HepG2 (cell line): ENCODE data around the gene LLGL2. TPM values are rescaled to one million over a fixed set of nuclear protein-coding genes. Genes with fewer than 3 reads are reported as not detected.

Source experiments
- ATAC-seq: fragments of 200-7000 bp; cut with Tn5 transposase; 3 replicates; pipeline ENCODE4 v1.9.1; 2020; ENCODE audit warnings: mild to moderate bottlenecking, moderate library complexity
- BruUV-seq: library from RNA; stranded (reverse); fragments of 400-500 nt; replicated peaks from 2 replicates; lab custom pipeline; 2021; lab: Mats Ljungman, UMichigan
- CTCF ChIA-PET: fragments of 300-600 bp; formaldehyde crosslinking; extraction: SDS; loops from one replicate; lab custom pipeline; 2021; ENCODE audit warnings: low total read pairs, inconsistent platforms, low intra/inter-chr PET ratio; lab: Yijun Ruan, JAX
- POLR2A ChIA-PET: fragments of 350-600 bp; sonication (Branson Sonifier 250); formaldehyde crosslinking; loops from one replicate; lab custom pipeline; 2020; ENCODE audit warnings: antibody characterized with exemption, inconsistent platforms; lab: Yijun Ruan, JAX
- DNase-seq: peaks from one replicate; pipeline ENCODE4 v3.0.0-alpha.2; 2015; ENCODE audit warnings: low spot score
- FAIRE-seq: peaks from 3 replicates; lab custom pipeline; 2011; peaks lifted over from hg19 to GRCh38; lab: Jason Lieb, UNC
- H2AFZ ChIP-seq: one replicate; pipeline ENCODE4 v1.6.1; 2011; ENCODE audit warnings: low read length, inconsistent platforms
- H3K27ac ChIP-seq: fragments of 300-600 bp; 3 replicates; pipeline ENCODE4 v1.8.0; 2011; ENCODE audit warnings: mixed run types, mild to moderate bottlenecking, mixed read lengths, low read length, inconsistent platforms; ENCODE audit not compliant: insufficient read depth; ENCODE audit errors: extremely low read length
- H3K27me3 ChIP-seq, 2 experiments: fragments of 200-600 bp in 1 of 2; 2 replicates in 1 of 2; 3 replicates in 1 of 2; pipeline versions ENCODE4 v1.6.0 to v1.8.0; 2011; ENCODE audit warnings: low read length in 2 of 2, mild to moderate bottlenecking in 2 of 2, moderate library complexity in 2 of 2, inconsistent platforms in 1 of 2; ENCODE audit not compliant: insufficient read depth in 2 of 2, control insufficient read depth in 1 of 2
- H3K36me3 ChIP-seq, 2 experiments: fragments of 200-600 bp in 1 of 2; replicated peaks in 1 of 2; 2 replicates in 1 of 2; 3 replicates in 1 of 2; pipeline versions ENCODE4 v1.5.1 to v1.8.0; 2011; ENCODE audit warnings: low read length in 2 of 2, inconsistent platforms in 1 of 2; ENCODE audit not compliant: insufficient read depth in 2 of 2, control insufficient read depth in 1 of 2
- H3K4me1 ChIP-seq: 2 replicates; pipeline ENCODE4 v1.5.1; 2012; ENCODE audit warnings: low read length, inconsistent platforms; ENCODE audit not compliant: insufficient read depth
- H3K4me2 ChIP-seq: 2 replicates; pipeline ENCODE4 v1.6.0; 2011; ENCODE audit warnings: low read depth, low read length, inconsistent platforms
- H3K4me3 ChIP-seq, 3 experiments: fragments of 200-600 bp in 1 of 3; sonication (generic), shearing (Covaris generic) in 1 of 3; replicated peaks in 1 of 3; 2 replicates each; pipeline ENCODE4 v1.5.1; 2011 to 2016; ENCODE audit warnings: low read length in 3 of 3, inconsistent platforms in 2 of 3, low read depth in 2 of 3, mild to moderate bottlenecking in 2 of 3, control low read depth in 1 of 3, mixed read lengths in 1 of 3; ENCODE audit not compliant: insufficient read depth in 1 of 3
- H3K79me2 ChIP-seq: one replicate; pipeline ENCODE4 v1.6.1; 2011; ENCODE audit warnings: low read length, inconsistent platforms; ENCODE audit not compliant: insufficient read depth
- H3K9ac ChIP-seq: 2 replicates; pipeline ENCODE4 v1.6.0; 2011; ENCODE audit warnings: mild to moderate bottlenecking, low read depth, low read length, inconsistent platforms; ENCODE audit not compliant: insufficient read depth
- H3K9me3 ChIP-seq: 2 replicates; pipeline ENCODE4 v1.5.1; 2012; ENCODE audit warnings: mild to moderate bottlenecking, low read length
- H4K20me1 ChIP-seq: 2 replicates; pipeline ENCODE4 v1.6.0; 2011; ENCODE audit warnings: inconsistent platforms, mild to moderate bottlenecking, low read length, moderate library complexity; ENCODE audit not compliant: insufficient read depth
- CHD2 ChIP-seq: IDR thresholded peaks from 2 replicates; pipeline ENCODE4 v1.6.1; 2011; ENCODE audit warnings: low read depth, low read length, improper control_type of control experiment
- GATA4 ChIP-seq: sonication (generic); IDR thresholded peaks from 2 replicates; pipeline ENCODE4 v1.6.1; 2016; ENCODE audit warnings: antibody characterized with exemption, low read depth, borderline replicate concordance
- HNRNPLL ChIP-seq: fragments of 200-400 bp; formaldehyde crosslinking; IDR thresholded peaks from 2 replicates; pipeline ENCODE4 v1.6.1; 2017; ENCODE audit warnings: mild to moderate bottlenecking, low read depth, low read length; ENCODE audit not compliant: poor library complexity, severe bottlenecking
- KLF13 ChIP-seq: sonication (generic); formaldehyde crosslinking; IDR thresholded peaks from 2 replicates; pipeline ENCODE4 v1.4.0; 2020; ENCODE audit warnings: mild to moderate bottlenecking, missing genetic modification reagents
- NCOA2 ChIP-seq: sonication (generic); formaldehyde crosslinking; IDR thresholded peaks from 2 replicates; pipeline ENCODE4 v1.8.0; 2022; ENCODE audit warnings: inconsistent platforms
- NONO ChIP-seq, 2 experiments: fragments of 450-650 bp in 1 of 2; sonication (generic) in 1 of 2; formaldehyde crosslinking in 1 of 2; IDR thresholded peaks in 1 of 2; conservative IDR thresholded peaks in 1 of 2; 2 replicates each; pipeline versions ENCODE4 v1.6.1 to v1.8.0; 2017 to 2022; ENCODE audit warnings: mild to moderate bottlenecking in 1 of 2, missing genetic modification reagents in 1 of 2, moderate library complexity in 1 of 2
- NR1H2 ChIP-seq: sonication (generic); formaldehyde crosslinking; IDR thresholded peaks from 2 replicates; pipeline ENCODE4 v1.8.1; 2022; ENCODE audit warnings: low read depth, missing genetic modification reagents, borderline replicate concordance
- PITX1 ChIP-seq: sonication (generic); formaldehyde crosslinking; IDR thresholded peaks from 2 replicates; pipeline ENCODE4 v1.5.1; 2020; ENCODE audit warnings: mild to moderate bottlenecking, missing genetic modification reagents
- RAD21 ChIP-seq: fragments of 450-650 bp; formaldehyde crosslinking; IDR thresholded peaks from 2 replicates; pipeline ENCODE4 v1.5.0; 2020; ENCODE audit warnings: mild to moderate bottlenecking
- TMF1 ChIP-seq: sonication (generic); formaldehyde crosslinking; IDR thresholded peaks from 2 replicates; pipeline ENCODE4 v1.8.1; 2022; ENCODE audit warnings: low read depth, missing genetic modification reagents
- ZFP36L1 ChIP-seq: sonication (generic); formaldehyde crosslinking; IDR thresholded peaks from 2 replicates; pipeline ENCODE4 v1.8.0; 2022; ENCODE audit warnings: mild to moderate bottlenecking, missing genetic modification reagents, moderate library complexity
- ZNF260 ChIP-seq: sonication (generic); formaldehyde crosslinking; IDR thresholded peaks from 2 replicates; pipeline ENCODE4 v1.4.0; 2020; ENCODE audit warnings: missing genetic modification reagents, low read depth, mild to moderate bottlenecking, borderline replicate concordance
- WGBS: methylation state at CpG from one replicate; pipeline ENCODE4 v1.1.6; 2017; ENCODE audit warnings: low lambda C conversion rate; 5-methylcytosine and 5-hydroxymethylcytosine counted together
- in situ Hi-C: cut with HindIII; loops from 2 replicates; pipeline ENCODE4 v1.10.0; 2017; ENCODE audit warnings: low pct_unique_long_range_greater_than_20kb; ENCODE audit not compliant: extremely low pct_ligation_motif_present
- intact Hi-C: fragments of 100-400 bp; cut with micrococcal nuclease; formaldehyde crosslinking; loops from one replicate; pipeline ENCODE4 v1.10.0; 2022; ENCODE audit not compliant: unreplicated experiment
- polyA plus RNA-seq, 8 experiments: library from polyadenylated mRNA; depleted of rRNA in 3 of 8; stranded (reverse) in 7 of 8; unstranded in 1 of 8; fragments of >200 nt; fragmentation: Illumina TruSeq in 4 of 8; extraction: Trizol in 4 of 8; gene quantifications; 2 replicates each; pipeline versions ENCODE4 v1.2.1 to v1.2.3, GENCODE V29; 2011 to 2016; ENCODE audit warnings: low read depth in 4 of 8, missing spikeins in 1 of 8, mixed read lengths in 1 of 8; ENCODE audit not compliant: insufficient read depth in 1 of 8
- total RNA-seq, 5 experiments: library from RNA; depleted of rRNA; stranded (reverse); fragments of >200 nt; fragmentation: Illumina TruSeq; extraction: Trizol; gene quantifications; 2 replicates each; pipeline ENCODE4 v1.2.3, GENCODE V29; 2016; ENCODE audit warnings: low read depth in 1 of 5
- TF ChIP-seq, protein P1 (sequence below): sonication (generic); formaldehyde crosslinking; IDR thresholded peaks from 2 replicates; pipeline ENCODE4 v1.4.0; 2020; ENCODE audit warnings: missing genetic modification reagents
- TF ChIP-seq, protein P2 (sequence below): sonication (generic); formaldehyde crosslinking; IDR thresholded peaks from 2 replicates; pipeline ENCODE4 v1.4.0; 2020; ENCODE audit warnings: mild to moderate bottlenecking, missing genetic modification reagents

LLGL2 gene
- total and polyA plus RNA-seq, 2 of the 13 experiments (the other 11 are each of a cell fraction or from before 2014, with no cell fraction given) = 83.0 to 86.7 TPM

DNA sequence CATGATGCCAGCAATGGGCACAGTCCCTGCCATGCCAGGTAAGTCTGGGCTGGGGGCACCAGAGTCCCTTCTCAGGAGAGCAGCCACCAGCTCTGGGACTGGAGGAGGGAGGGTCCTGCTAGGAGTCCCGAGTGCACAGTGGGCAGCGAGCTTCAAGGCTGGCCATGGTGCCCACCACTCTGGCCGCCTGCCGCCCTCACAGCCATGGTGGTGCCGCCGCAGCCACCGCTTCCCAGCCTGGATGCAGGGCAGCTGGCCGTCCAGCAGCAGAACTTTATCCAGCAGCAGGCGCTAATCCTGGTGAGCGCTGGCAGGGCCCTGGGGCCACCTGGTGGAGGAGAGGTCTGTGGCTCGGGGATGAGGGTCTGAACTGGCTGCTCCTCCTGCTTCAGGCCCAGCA lies 89.8 kb downstream of the LLGL2 start (continued):
- TF ChIP-seq, protein P1, sequence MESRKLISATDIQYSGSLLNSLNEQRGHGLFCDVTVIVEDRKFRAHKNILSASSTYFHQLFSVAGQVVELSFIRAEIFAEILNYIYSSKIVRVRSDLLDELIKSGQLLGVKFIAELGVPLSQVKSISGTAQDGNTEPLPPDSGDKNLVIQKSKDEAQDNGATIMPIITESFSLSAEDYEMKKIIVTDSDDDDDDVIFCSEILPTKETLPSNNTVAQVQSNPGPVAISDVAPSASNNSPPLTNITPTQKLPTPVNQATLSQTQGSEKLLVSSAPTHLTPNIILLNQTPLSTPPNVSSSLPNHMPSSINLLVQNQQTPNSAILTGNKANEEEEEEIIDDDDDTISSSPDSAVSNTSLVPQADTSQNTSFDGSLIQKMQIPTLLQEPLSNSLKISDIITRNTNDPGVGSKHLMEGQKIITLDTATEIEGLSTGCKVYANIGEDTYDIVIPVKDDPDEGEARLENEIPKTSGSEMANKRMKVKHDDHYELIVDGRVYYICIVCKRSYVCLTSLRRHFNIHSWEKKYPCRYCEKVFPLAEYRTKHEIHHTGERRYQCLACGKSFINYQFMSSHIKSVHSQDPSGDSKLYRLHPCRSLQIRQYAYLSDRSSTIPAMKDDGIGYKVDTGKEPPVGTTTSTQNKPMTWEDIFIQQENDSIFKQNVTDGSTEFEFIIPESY (CRISPR knock-in tag) = peak; percentile 99
- TF ChIP-seq PITX1 (peak; percentile 51; the same call in 1 of the 2 replicates), HNRNPLL (peak; percentile 24), RAD21 (CRISPR knock-in tag) (peak; percentile 73), NONO (IDR thresholded peaks at IDR 0.05) (no peak), NONO (CRISPR knock-in tag; conservative IDR thresholded peaks at IDR 0.05) (0 out of 2 replicates have a peak, but pooled peaks have one; percentile 33), NCOA2 (CRISPR knock-in tag) (no peak), TMF1 (no peak), ZNF260 (no peak), KLF13 (CRISPR knock-in tag) (no peak)
- TF ChIP-seq, protein P2, sequence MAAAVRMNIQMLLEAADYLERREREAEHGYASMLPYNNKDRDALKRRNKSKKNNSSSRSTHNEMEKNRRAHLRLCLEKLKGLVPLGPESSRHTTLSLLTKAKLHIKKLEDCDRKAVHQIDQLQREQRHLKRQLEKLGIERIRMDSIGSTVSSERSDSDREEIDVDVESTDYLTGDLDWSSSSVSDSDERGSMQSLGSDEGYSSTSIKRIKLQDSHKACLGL (CRISPR knock-in tag) = 0 out of 2 replicates have a peak, but pooled peaks have one; percentile 6

DNA sequence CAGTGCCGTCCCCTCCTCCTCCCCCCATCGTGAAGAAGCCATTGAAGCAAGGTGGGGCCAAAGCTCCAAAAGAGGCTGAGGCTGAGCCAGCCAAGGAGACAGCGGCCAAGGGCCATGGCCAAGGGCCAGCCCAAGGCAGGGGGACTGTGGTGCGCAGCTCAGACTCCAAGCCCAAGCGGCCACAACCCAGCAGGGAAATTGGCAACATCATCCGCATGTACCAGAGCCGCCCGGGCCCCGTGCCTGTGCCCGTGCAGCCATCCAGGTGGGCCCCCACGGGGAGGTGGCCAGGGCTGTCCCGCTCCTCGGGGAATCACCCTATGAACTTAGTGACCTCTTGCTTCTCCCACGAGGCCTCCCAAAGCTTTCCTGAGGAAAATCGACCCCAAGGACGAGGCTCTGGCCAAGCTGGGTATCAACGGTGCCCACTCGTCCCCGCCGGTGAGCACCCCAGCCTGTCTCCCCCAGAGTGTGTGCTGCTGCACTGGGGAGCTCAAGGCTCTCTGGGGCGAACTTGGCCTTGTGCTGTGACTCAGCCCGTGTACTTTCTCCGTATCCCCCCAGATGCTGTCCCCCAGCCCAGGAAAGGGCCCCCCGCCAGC lies 91.1 kb downstream of the LLGL2 start:
- H3K27ac ChIP-seq = no peak overlapping the region
- intact Hi-C loops (no loop called here), in situ Hi-C loops (loop anchor here (10.0 kb wide), 1 partner anchor 138 kb away; no protein-coding TSS in a partner anchor)
- TF ChIP-seq ZFP36L1 (CRISPR knock-in tag) = no peak
- TF ChIP-seq NR1H2 = no peak
- no peak for TF ChIP-seq CHD2
- no peak for TF ChIP-seq GATA4
- 82% methylated on average over 12 of the region's 24 CpGs for WGBS
- no peaks in the 10 kb centered on the region for H3K27me3 ChIP-seq
- CTCF ChIA-PET = interaction anchor here (2.5 kb wide), 1 partner anchor 15 kb away, joined by 18 read pairs; no protein-coding TSS in a partner anchor
- ATAC-seq (no peak), DNase-seq (no peak), FAIRE-seq (no peak)
- no peak overlapping the region for H2AFZ ChIP-seq
- H3K4me1 ChIP-seq = peaks cover 21% of the 10 kb centered on the region
- POLR2A ChIA-PET = interaction anchor here (1.0 to 1.8 kb wide), 6 partner anchors 12 to 35 kb away, joined by 3 to 6 read pairs (median 4); partner anchors contain the start of gene SMIM5
- H3K36me3 ChIP-seq = no peaks in the 10 kb centered on the region
- no peak overlapping the region for H3K9ac ChIP-seq
- no peaks in the 10 kb centered on the region for H3K9me3 ChIP-seq
- H3K79me2 ChIP-seq = no peaks in the 10 kb centered on the region
- BruUV-seq = no TSS peak
- no peak overlapping the region for H3K4me2 ChIP-seq
- no peaks in the 10 kb centered on the region for H4K20me1 ChIP-seq
- H3K4me3 ChIP-seq = no peak overlapping the region
